GM18951 (cell line): ENCODE results near the gene NCBP1.
"Not testable (repeated sequence)": the region's sequence is repeated elsewhere in the genome, so short reads cannot be mapped to it uniquely, and the experiment has no call there.

Source experiments
- POLR2A ChIP-seq: IDR thresholded peaks from 4 replicates; pipeline ENCODE4 v1.6.1; 2011; ENCODE audit warnings: mild to moderate bottlenecking; ENCODE audit not compliant: insufficient read length, insufficient read depth; ENCODE audit errors: extremely low read depth
- in situ Hi-C: fragments of 300-500 bp; cut with MboI; formaldehyde crosslinking; loops from one replicate; pipeline ENCODE4 v1.12.0; 2022; ENCODE audit warnings: low sequenced_read_pairs, mixed read lengths, inconsistent platforms; ENCODE audit not compliant: unreplicated experiment

NCBP1 gene

GRCh38 chr9:97632985-97633858 is at the start of gene NCBP1, which contains the start of gene TSTD2:
Gene NCBP1, plus strand, starts transcription at chr9:97633821. Its CDS starts 61 bp downstream, at chr9:97633882.
Gene TSTD2, minus strand, starts transcription at chr9:97633368. Its CDS starts 5,806 bp downstream, at chr9:97627562.
- peak; percentile 97 for TF ChIP-seq POLR2A
- in situ Hi-C loops, result no loop called here

- in situ Hi-C loops, result not testable (repeated sequence)
These were observed 48.8 kb upstream of the NCBP1 start for GRCh38 chr9:97584778-97585177.

GRCh38 chr9:97586909-97587308 is 46.7 kb upstream of the NCBP1 start:
- in situ Hi-C loops, result not testable (repeated sequence)

- TF ChIP-seq POLR2A, result no peak
- in situ Hi-C loops, result no loop called here
These were observed 42.1 kb upstream of the NCBP1 start for GRCh38 chr9:97591535-97591934.

- in situ Hi-C loops, result no loop called here
- no peak for TF ChIP-seq POLR2A
These were observed 41.5 kb upstream of the NCBP1 start for GRCh38 chr9:97592126-97592525.

GRCh38 chr9:97593960-97594359 is 39.7 kb upstream of the NCBP1 start:
- TF ChIP-seq POLR2A, result no peak
- in situ Hi-C loops, result no loop called here

- no peak for TF ChIP-seq POLR2A
- in situ Hi-C loops, result no loop called here
These were observed 39.2 kb upstream of the NCBP1 start for GRCh38 chr9:97594381-97594921.

- in situ Hi-C loops, result no loop called here
These were observed 36.7 kb upstream of the NCBP1 start for GRCh38 chr9:97596906-97597305.

GRCh38 chr9:97598461-97599288 is 34.9 kb upstream of the NCBP1 start:
- no peak for TF ChIP-seq POLR2A
- in situ Hi-C loops, result no loop called here

More at GRCh38 chr9:97596906-97597305, 36.7 kb upstream of the NCBP1 start:
- TF ChIP-seq POLR2A, result no peak

GRCh38 chr9:97599314-97599846 is 34.2 kb upstream of the NCBP1 start:
- in situ Hi-C loops, result no loop called here
- TF ChIP-seq POLR2A, result no peak

- TF ChIP-seq POLR2A, result no peak
- in situ Hi-C loops, result loop anchor here (10.0 to 25.0 kb wide), 2 partner anchors 196 to 738 kb away; partner anchors contain the start of gene ZNF782
These were observed 32.9 kb upstream of the NCBP1 start for GRCh38 chr9:97600531-97601227.

GRCh38 chr9:97601228-97601898 is 32.3 kb upstream of the NCBP1 start:
- TF ChIP-seq POLR2A, result no peak
- in situ Hi-C loops, result loop anchor here (10.0 to 25.0 kb wide), 2 partner anchors 197 to 739 kb away; partner anchors contain the start of gene ZNF782

GRCh38 chr9:97602430-97602829 is 31.2 kb upstream of the NCBP1 start:
- TF ChIP-seq POLR2A, result no peak
- in situ Hi-C loops, result loop anchor here (10.0 to 25.0 kb wide), 2 partner anchors 198 to 740 kb away; partner anchors contain the start of gene ZNF782
